ENCODE data around the gene KIF26A. TPM values are rescaled to one million over a fixed set of nuclear protein-coding genes. Genes with fewer than 3 reads are reported as not detected.

Gene KIF26A
- total RNA-seq, 1 experiment from 2014 or later, result 5.5 TPM

DNA sequence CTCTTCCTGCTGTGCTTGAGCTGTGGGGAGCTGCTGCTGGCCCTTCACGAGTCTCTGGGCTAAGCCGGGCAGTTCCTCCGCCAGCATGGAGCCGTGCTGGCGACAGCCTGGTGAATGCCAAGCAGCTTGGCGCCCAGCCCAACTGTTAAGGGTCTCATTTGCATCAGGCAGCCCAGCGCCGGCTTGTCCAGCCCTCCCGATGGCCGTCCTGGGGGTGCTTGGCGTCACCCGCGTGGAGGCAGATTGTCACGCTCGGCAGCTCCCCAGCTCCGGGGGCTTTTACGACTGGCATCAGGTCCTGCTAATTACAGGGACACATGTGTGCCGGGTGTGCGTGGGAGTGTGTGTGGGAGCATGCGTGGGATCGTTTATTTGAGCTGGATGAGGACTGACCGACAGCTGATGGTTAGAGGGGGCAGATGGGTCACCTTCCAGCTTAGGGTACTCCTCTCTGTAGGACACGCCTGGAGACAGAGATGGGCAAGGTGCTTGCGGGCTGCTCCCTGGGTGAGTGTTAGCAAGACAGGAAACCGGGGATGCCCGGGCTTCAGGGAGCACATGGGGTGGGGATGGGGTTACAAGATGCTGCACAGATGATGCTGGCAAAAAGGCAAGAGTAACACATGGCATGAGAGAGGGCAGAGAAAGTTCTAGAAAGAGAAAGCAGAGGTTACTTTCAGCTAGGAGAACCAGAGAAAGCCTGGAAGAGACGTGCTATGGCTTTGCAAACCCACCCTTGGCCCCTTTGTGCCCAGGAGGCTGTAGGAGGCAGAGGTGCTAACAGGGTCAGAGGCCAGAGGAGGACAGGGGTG lies 64.1 kb downstream of the KIF26A start:
- BruUV-seq (replicated peaks), result no TSS peak
- POLR2A ChIA-PET, result no interaction called here

DNA sequence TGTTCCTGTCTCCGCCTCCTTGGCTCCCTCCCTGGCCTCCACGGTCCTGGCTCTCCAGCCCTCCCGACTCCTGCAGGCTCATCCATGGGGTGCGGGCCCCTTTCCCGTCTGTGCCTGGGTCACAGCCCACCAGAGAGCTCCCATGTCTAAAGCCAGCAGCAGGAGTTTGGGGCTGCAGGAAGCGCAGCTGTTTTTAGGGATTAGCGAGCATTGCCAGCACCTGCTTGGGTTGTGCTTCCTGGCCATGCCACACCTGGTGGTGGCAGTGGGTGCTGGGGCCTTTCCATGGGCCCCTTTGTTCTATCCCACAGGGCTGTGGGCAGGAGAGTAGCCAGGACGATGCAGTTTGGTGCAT lies 64.7 kb downstream of the KIF26A start:
- no peak for DNase-seq
- CTCF ChIA-PET, result no interaction called here

More for the DNA sequence above, 64.1 kb downstream of the KIF26A start:
- Mint-ChIP-seq H3K4me1 (ENCODE audit: low read depth, unreplicated experiment) (no peaks in the 10 kb centered on the region), H3K27ac (ENCODE audit: unreplicated experiment) (no peak overlapping the region), H3K9me3 (ENCODE audit: unreplicated experiment) (no peaks in the 10 kb centered on the region), H3K36me3 (ENCODE audit: insufficient read depth, unreplicated experiment) (no peaks in the 10 kb centered on the region), H3K27me3 (ENCODE audit: insufficient read depth, unreplicated experiment) (peaks cover 6% of the 10 kb centered on the region), H3K4me3 (ENCODE audit: unreplicated experiment) (no peak overlapping the region)
- CTCF ChIA-PET, result no interaction called here
- Histone ChIP-seq H3K36me3 (ENCODE audit: control insufficient read depth, insufficient read depth, low read length) (no peaks in the 10 kb centered on the region), H3K9me3 (no peaks in the 10 kb centered on the region), H3K4me1 (no peaks in the 10 kb centered on the region), H3K4me3 (ENCODE audit: low read depth, low read length) (no peak overlapping the region), H3K27me3 (replicated peaks; ENCODE audit: control insufficient read depth, insufficient read depth, low read length) (no peaks in the 10 kb centered on the region; the same call in 1 of the 2 replicates)
- DNase-seq, result no peak
- intact Hi-C loops (cut with micrococcal nuclease; ENCODE audit: unreplicated experiment), result no loop called here
- TF ChIP-seq, protein P1, sequence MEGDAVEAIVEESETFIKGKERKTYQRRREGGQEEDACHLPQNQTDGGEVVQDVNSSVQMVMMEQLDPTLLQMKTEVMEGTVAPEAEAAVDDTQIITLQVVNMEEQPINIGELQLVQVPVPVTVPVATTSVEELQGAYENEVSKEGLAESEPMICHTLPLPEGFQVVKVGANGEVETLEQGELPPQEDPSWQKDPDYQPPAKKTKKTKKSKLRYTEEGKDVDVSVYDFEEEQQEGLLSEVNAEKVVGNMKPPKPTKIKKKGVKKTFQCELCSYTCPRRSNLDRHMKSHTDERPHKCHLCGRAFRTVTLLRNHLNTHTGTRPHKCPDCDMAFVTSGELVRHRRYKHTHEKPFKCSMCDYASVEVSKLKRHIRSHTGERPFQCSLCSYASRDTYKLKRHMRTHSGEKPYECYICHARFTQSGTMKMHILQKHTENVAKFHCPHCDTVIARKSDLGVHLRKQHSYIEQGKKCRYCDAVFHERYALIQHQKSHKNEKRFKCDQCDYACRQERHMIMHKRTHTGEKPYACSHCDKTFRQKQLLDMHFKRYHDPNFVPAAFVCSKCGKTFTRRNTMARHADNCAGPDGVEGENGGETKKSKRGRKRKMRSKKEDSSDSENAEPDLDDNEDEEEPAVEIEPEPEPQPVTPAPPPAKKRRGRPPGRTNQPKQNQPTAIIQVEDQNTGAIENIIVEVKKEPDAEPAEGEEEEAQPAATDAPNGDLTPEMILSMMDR (IDR thresholded peaks at IDR 0.05; ENCODE audit: insufficient read depth in 1 of 2, low read depth in 1 of 2, low read length in 1 of 2, severe bottlenecking in 1 of 2, unreplicated experiment in 1 of 2), result no peak

DNA sequence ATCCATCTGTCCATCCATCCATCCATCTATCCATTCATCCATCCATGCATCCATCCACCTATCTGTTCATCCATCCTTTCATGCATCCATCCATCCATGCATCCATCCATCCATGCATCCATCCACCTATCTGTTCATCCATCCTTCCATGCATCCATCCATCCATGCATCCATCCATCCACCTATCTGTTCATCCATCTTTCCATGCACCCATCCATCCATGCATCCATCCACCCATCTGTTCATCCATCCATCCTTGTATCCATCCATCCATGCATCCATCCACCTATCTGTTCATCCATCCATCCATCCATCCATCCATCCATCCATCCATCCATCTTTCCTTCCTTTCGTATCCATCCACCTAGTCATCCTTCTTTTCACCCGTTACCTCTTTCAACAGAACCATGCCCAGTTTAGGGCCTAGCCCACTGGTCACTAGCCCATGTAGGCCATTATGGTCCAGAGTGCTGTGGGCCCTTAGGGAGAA lies 66.3 kb downstream of the KIF26A start:
- Histone ChIP-seq H3K4me1 (no peaks in the 10 kb centered on the region), H3K36me3 (ENCODE audit: control insufficient read depth, insufficient read depth, low read length) (no peaks in the 10 kb centered on the region), H3K4me3 (ENCODE audit: low read depth, low read length) (no peak overlapping the region), H3K27me3 (replicated peaks; ENCODE audit: control insufficient read depth, insufficient read depth, low read length) (no peaks in the 10 kb centered on the region), H3K9me3 (no peaks in the 10 kb centered on the region)
- CTCF ChIA-PET, result no interaction called here
- no TSS peak for BruUV-seq (replicated peaks)
- peaks cover 6% of the 10 kb centered on the region for H3K27me3 Mint-ChIP-seq (ENCODE audit: insufficient read depth, unreplicated experiment)
- H3K4me3 Mint-ChIP-seq (ENCODE audit: unreplicated experiment), result no peak overlapping the region
- no peaks in the 10 kb centered on the region for H3K36me3 Mint-ChIP-seq (ENCODE audit: insufficient read depth, unreplicated experiment)
- POLR2A ChIA-PET, result no interaction called here
- TF ChIP-seq, protein P1 (IDR thresholded peaks at IDR 0.05; ENCODE audit: insufficient read depth in 1 of 2, low read depth in 1 of 2, low read length in 1 of 2, severe bottlenecking in 1 of 2, unreplicated experiment in 1 of 2), result no peak
- no peaks in the 10 kb centered on the region for H3K9me3 Mint-ChIP-seq (ENCODE audit: unreplicated experiment)
- H3K27ac Mint-ChIP-seq (ENCODE audit: unreplicated experiment), result no peak overlapping the region
- DNase-seq, result no peak
- no peaks in the 10 kb centered on the region for H3K4me1 Mint-ChIP-seq (ENCODE audit: low read depth, unreplicated experiment)
- intact Hi-C loops (cut with micrococcal nuclease; ENCODE audit: unreplicated experiment), result no loop called here

More for the DNA sequence above, 64.7 kb downstream of the KIF26A start:
- H3K36me3 ChIP-seq (ENCODE audit: control insufficient read depth, insufficient read depth, low read length), result no peaks in the 10 kb centered on the region
- no peaks in the 10 kb centered on the region for H3K9me3 ChIP-seq
- Mint-ChIP-seq H3K9me3 (ENCODE audit: unreplicated experiment) (no peaks in the 10 kb centered on the region), H3K27ac (ENCODE audit: unreplicated experiment) (no peak overlapping the region), H3K4me3 (ENCODE audit: unreplicated experiment) (no peak overlapping the region), H3K36me3 (ENCODE audit: insufficient read depth, unreplicated experiment) (no peaks in the 10 kb centered on the region), H3K4me1 (ENCODE audit: low read depth, unreplicated experiment) (no peaks in the 10 kb centered on the region), H3K27me3 (ENCODE audit: insufficient read depth, unreplicated experiment) (peaks cover 6% of the 10 kb centered on the region)
- no peaks in the 10 kb centered on the region; the same call in 1 of the 2 replicates for H3K27me3 ChIP-seq (replicated peaks; ENCODE audit: control insufficient read depth, insufficient read depth, low read length)
- POLR2A ChIA-PET, result no interaction called here
- intact Hi-C loops (cut with micrococcal nuclease; ENCODE audit: unreplicated experiment), result no loop called here
- H3K4me3 ChIP-seq (ENCODE audit: low read depth, low read length), result no peak overlapping the region
- TF ChIP-seq, protein P1 (IDR thresholded peaks at IDR 0.05; ENCODE audit: insufficient read depth in 1 of 2, low read depth in 1 of 2, low read length in 1 of 2, severe bottlenecking in 1 of 2, unreplicated experiment in 1 of 2), result no peak
- no peaks in the 10 kb centered on the region for H3K4me1 ChIP-seq
- BruUV-seq (replicated peaks), result no TSS peak
